ENCODE measurements around the gene LETM1.

- TF ChIP-seq POLR2AphosphoS5 (IDR thresholded peaks at IDR 0.05; ENCODE audit: low read depth, low read length), result no peak
- TF ChIP-seq REST (IDR thresholded peaks at IDR 0.05; ENCODE audit: insufficient read depth in 1 of 2, low read depth in 2 of 2, low read length in 2 of 2), result no peak
- no peak for TF ChIP-seq SIN3A (IDR thresholded peaks at IDR 0.05; ENCODE audit: borderline replicate concordance, insufficient read depth, low read length)
- no peak for TF ChIP-seq TAF1 (IDR thresholded peaks at IDR 0.05; ENCODE audit: borderline replicate concordance, insufficient read depth, low read length)
- no peak for TF ChIP-seq FOXP2 (optimal IDR thresholded peaks at IDR 0.05; ENCODE audit: borderline replicate concordance, extremely low read depth, extremely low read length, insufficient read depth)
Observed at GRCh38 chr4:1834047-1834775, 21.7 kb downstream of the LETM1 start.

Measured in PFSK-1 (cell line).